Mesendoderm (in vitro differentiated cells): Measurements from ENCODE around the gene SUZ12. TPM values are rescaled to one million over a fixed set of nuclear protein-coding genes. Genes with fewer than 3 reads are reported as not detected.
A peak's percentile ranks its signal among the peaks of the same experiment; 100 is the strongest.
"Not testable (repeated sequence)": the region's sequence is repeated elsewhere in the genome, so short reads cannot be mapped to it uniquely, and the experiment has no call there.

Source experiments
- DNase-seq: peaks from one replicate; pipeline ENCODE4 v3.0.0; 2013
- H2AK5ac ChIP-seq: 2 replicates; pipeline ENCODE4 v1.6.1; 2013; ENCODE audit warnings: low read length, inconsistent platforms
- H2BK120ac ChIP-seq: 2 replicates; pipeline ENCODE4 v1.6.1; 2013; ENCODE audit warnings: low read depth, mild to moderate bottlenecking, low read length, moderate library complexity, mixed read lengths
- H2BK15ac ChIP-seq: replicated peaks from 2 replicates; pipeline ENCODE4 v1.6.1; 2013; ENCODE audit warnings: low read depth, mild to moderate bottlenecking, moderate library complexity
- H2BK5ac ChIP-seq: 2 replicates; pipeline ENCODE4 v1.6.1; 2013; ENCODE audit warnings: low read length, inconsistent platforms
- H3K18ac ChIP-seq: 2 replicates; pipeline ENCODE4 v1.6.1; 2013; ENCODE audit warnings: mild to moderate bottlenecking, low read length, mixed read lengths
- H3K23ac ChIP-seq: one replicate; pipeline ENCODE4 v1.6.1; 2013; ENCODE audit warnings: low read length
- H3K27ac ChIP-seq: 2 replicates; pipeline ENCODE4 v1.5.1; 2013; ENCODE audit warnings: low read depth, mild to moderate bottlenecking, inconsistent platforms, low read length, moderate library complexity
- H3K27me3 ChIP-seq: 2 replicates; pipeline ENCODE4 v1.6.1; 2013; ENCODE audit warnings: low read length, control low read depth, mild to moderate bottlenecking, inconsistent platforms; ENCODE audit not compliant: insufficient read depth, poor library complexity
- H3K36me3 ChIP-seq: 2 replicates; pipeline ENCODE4 v1.6.1; 2013; ENCODE audit warnings: low read length, inconsistent platforms; ENCODE audit not compliant: control insufficient read depth, insufficient read depth
- H3K4ac ChIP-seq: one replicate; pipeline ENCODE4 v1.6.1; 2013; ENCODE audit warnings: low read depth, mild to moderate bottlenecking, low read length, moderate library complexity
- H3K4me1 ChIP-seq: 2 replicates; pipeline ENCODE4 v1.6.1; 2013; ENCODE audit warnings: low read depth, low read length, inconsistent platforms; ENCODE audit not compliant: control insufficient read depth
- H3K4me2 ChIP-seq: 2 replicates; pipeline ENCODE4 v1.6.1; 2013; ENCODE audit warnings: low read length
- H3K4me3 ChIP-seq: 2 replicates; pipeline ENCODE4 v1.5.1; 2013; ENCODE audit warnings: mild to moderate bottlenecking, low read length
- H3K56ac ChIP-seq: one replicate; pipeline ENCODE4 v1.6.1; 2013; ENCODE audit warnings: low read length
- H3K79me1 ChIP-seq: 2 replicates; pipeline ENCODE4 v1.6.1; 2013; ENCODE audit warnings: low read length, inconsistent platforms
- H3K79me2 ChIP-seq: 2 replicates; pipeline ENCODE4 v1.6.1; 2013; ENCODE audit warnings: mild to moderate bottlenecking, low read length; ENCODE audit not compliant: control insufficient read depth, insufficient read depth
- H3K9ac ChIP-seq: 2 replicates; pipeline ENCODE4 v1.6.1; 2013; ENCODE audit warnings: low read length, inconsistent platforms
- H4K5ac ChIP-seq: one replicate; pipeline ENCODE4 v1.6.1; 2013; ENCODE audit warnings: low read length
- H4K8ac ChIP-seq: one replicate; pipeline ENCODE4 v1.6.1; 2013; ENCODE audit warnings: low read depth, mild to moderate bottlenecking, control low read depth, low read length, moderate library complexity
- WGBS: extraction: QIAGEN DNeasy Blood & Tissue Kit; methylation state at CpG from one replicate; pipeline ENCODE4 v1.1.7; 2013; ENCODE audit warnings: low lambda C conversion rate, missing lambda C conversion rate; ENCODE audit not compliant: insufficient coverage; ENCODE audit errors: extremely low coverage; 5-methylcytosine and 5-hydroxymethylcytosine counted together
- polyA plus RNA-seq, 2 experiments: library from polyadenylated mRNA; stranded (reverse); fragments of 200-250 nt; gene quantifications; one replicate each; pipeline ENCODE4 v1.2.3, GENCODE V29; 2013

The SUZ12 gene
- polyA plus RNA-seq (2013, experiment 1 of 2) = 35.2 TPM
- 35.9 TPM for polyA plus RNA-seq (2013, experiment 2 of 2)

GRCh38 chr17:31936615-31937609 lies at the start of gene SUZ12:
Gene SUZ12, plus strand, starts transcription at chr17:31937007. Its CDS starts 240 bp downstream, at chr17:31937247.
- H3K27ac ChIP-seq = peak within 1 kb of the TSS; percentile 97

GRCh38 chr17:31888124-31888523 lies 48.7 kb upstream of the SUZ12 start:
- no peak for DNase-seq
- Histone ChIP-seq H4K5ac (no peak overlapping the region), H4K8ac (no peak overlapping the region), H2BK15ac (no peak overlapping the region), H3K56ac (no peak overlapping the region), H3K79me1 (no peaks in the 10 kb centered on the region), H3K27me3 (no peaks in the 10 kb centered on the region), H3K4me2 (no peak overlapping the region), H3K79me2 (no peaks in the 10 kb centered on the region), H3K23ac (no peak overlapping the region), H2BK5ac (no peak overlapping the region), H2AK5ac (no peak overlapping the region), H3K4me1 (no peaks in the 10 kb centered on the region), H3K4me3 (no peak overlapping the region), H3K27ac (no peak overlapping the region), H3K36me3 (peaks cover 9% of the 10 kb centered on the region), H3K4ac (no peak overlapping the region), H3K18ac (no peak overlapping the region), H2BK120ac (no peak overlapping the region), H3K9ac (no peak overlapping the region)
- WGBS = no CpG with 5 or more reads among the region's 4 CpGs

More at GRCh38 chr17:31936615-31937609, at the start of gene SUZ12:
- WGBS = no CpG with 5 or more reads among the region's 93 CpGs
- DNase-seq = peak; percentile 94
- Histone ChIP-seq H3K79me2 (peaks cover 16% of the 10 kb centered on the region), H3K18ac (peak within 1 kb of the TSS; percentile 100), H3K9ac (peak within 1 kb of the TSS; percentile 95), H3K4ac (peak within 1 kb of the TSS; percentile 78), H4K8ac (peak within 1 kb of the TSS; percentile 82), H3K56ac (peak within 1 kb of the TSS; percentile 92), H2BK120ac (peak within 1 kb of the TSS; percentile 76), H3K4me3 (peak within 1 kb of the TSS; percentile 71)
- not testable (repeated sequence) for H3K23ac ChIP-seq, H4K5ac ChIP-seq, H3K4me1 ChIP-seq, H2BK5ac ChIP-seq, H2AK5ac ChIP-seq, H3K4me2 ChIP-seq, H3K36me3 ChIP-seq, H2BK15ac ChIP-seq, H3K79me1 ChIP-seq, H3K27me3 ChIP-seq

- peak overlapping the region; percentile 95 for H3K4me3 ChIP-seq
- H2BK15ac ChIP-seq = no peak overlapping the region
- peak overlapping the region; percentile 98 for H3K9ac ChIP-seq
- H4K5ac ChIP-seq = no peak overlapping the region
- DNase-seq = peak; percentile 15
- H2AK5ac ChIP-seq = no peak overlapping the region
- WGBS = no CpG with 5 or more reads among the region's 5 CpGs
- H3K4ac ChIP-seq = peak overlapping the region; percentile 56
- peak overlapping the region; percentile 75 for H3K4me2 ChIP-seq
- H3K36me3 ChIP-seq = no peaks in the 10 kb centered on the region
- no peak overlapping the region for H2BK120ac ChIP-seq
- peaks cover 8% of the 10 kb centered on the region for H3K79me2 ChIP-seq
- no peak overlapping the region for H3K18ac ChIP-seq
- peak overlapping the region; percentile 66 for H3K23ac ChIP-seq
- peak overlapping the region; percentile 45 for H2BK5ac ChIP-seq
- peak overlapping the region; percentile 49 for H3K27ac ChIP-seq
- peaks cover 8% of the 10 kb centered on the region for H3K79me1 ChIP-seq
- no peaks in the 10 kb centered on the region for H3K4me1 ChIP-seq
- peak overlapping the region; percentile 98 for H3K56ac ChIP-seq
- H3K27me3 ChIP-seq = no peaks in the 10 kb centered on the region
- H4K8ac ChIP-seq = no peak overlapping the region
Measured at GRCh38 chr17:31900877-31901276, 35.9 kb upstream of the SUZ12 start.

- H3K56ac ChIP-seq = no peak overlapping the region
- H3K9ac ChIP-seq = no peak overlapping the region
- H3K4me2 ChIP-seq = no peak overlapping the region
- no peak overlapping the region for H2BK15ac ChIP-seq
- no CpG with 5 or more reads among the region's 2 CpGs for WGBS
- H3K4ac ChIP-seq = no peak overlapping the region
- DNase-seq = no peak
- H3K23ac ChIP-seq = no peak overlapping the region
- peak overlapping the region; percentile 57 for H4K8ac ChIP-seq
- no peak overlapping the region for H3K18ac ChIP-seq
- H3K27me3 ChIP-seq = no peaks in the 10 kb centered on the region
- H2BK120ac ChIP-seq = no peak overlapping the region
- no peak overlapping the region for H3K27ac ChIP-seq
- H3K79me2 ChIP-seq = peaks cover 8% of the 10 kb centered on the region
- peaks cover 8% of the 10 kb centered on the region for H3K79me1 ChIP-seq
- H3K4me3 ChIP-seq = no peak overlapping the region
- H2AK5ac ChIP-seq = no peak overlapping the region
- no peak overlapping the region for H2BK5ac ChIP-seq
- H3K36me3 ChIP-seq = no peaks in the 10 kb centered on the region
- no peak overlapping the region for H4K5ac ChIP-seq
- H3K4me1 ChIP-seq = no peaks in the 10 kb centered on the region
Measured at GRCh38 chr17:31902693-31903092, 34.1 kb upstream of the SUZ12 start.

- H3K4ac ChIP-seq = no peak overlapping the region
Measured at GRCh38 chr17:31903401-31903800, 33.4 kb upstream of the SUZ12 start.

More at GRCh38 chr17:31903401-31903800, 33.4 kb upstream of the SUZ12 start:
- Histone ChIP-seq H3K4me1 (no peaks in the 10 kb centered on the region), H3K4me3 (no peak overlapping the region), H3K23ac (no peak overlapping the region), H2BK15ac (no peak overlapping the region), H3K79me2 (peaks cover 8% of the 10 kb centered on the region), H3K9ac (no peak overlapping the region), H3K27ac (no peak overlapping the region), H4K5ac (no peak overlapping the region), H3K56ac (no peak overlapping the region), H3K36me3 (no peaks in the 10 kb centered on the region), H3K27me3 (no peaks in the 10 kb centered on the region), H3K18ac (no peak overlapping the region), H3K79me1 (peaks cover 8% of the 10 kb centered on the region), H4K8ac (no peak overlapping the region), H2BK5ac (no peak overlapping the region), H2BK120ac (no peak overlapping the region), H3K4me2 (no peak overlapping the region), H2AK5ac (no peak overlapping the region)
- no CpG with 5 or more reads among the region's 16 CpGs for WGBS
- no peak for DNase-seq
